Activated T-helper 9 cell treated with anti-CD3 and anti-CD28 coated beads, Interleukin-2, amount 50 U/mL, for 16 hours (primary cell): ENCODE results near the gene NOL9.
"Not testable (repeated sequence)": the region's sequence is repeated elsewhere in the genome, so short reads cannot be mapped to it uniquely, and the experiment has no call there.

Source experiments
- DNase-seq: peaks from one replicate; pipeline ENCODE4 v3.0.0-alpha.2; 2020; ENCODE audit warnings: low read depth

Gene NOL9

GRCh38 chr1:6572653-6573383 lies 18.5 kb upstream of the NOL9 start:
- no peak for DNase-seq

GRCh38 chr1:6570987-6571386 lies 16.7 kb upstream of the NOL9 start:
- DNase-seq = no peak

- no peak for DNase-seq
Measured at GRCh38 chr1:6570100-6570499, 15.8 kb upstream of the NOL9 start.

- no peak for DNase-seq
Measured at GRCh38 chr1:6569033-6569432, 14.7 kb upstream of the NOL9 start.

- DNase-seq = no peak
Measured at GRCh38 chr1:6560267-6560666, 6.0 kb upstream of the NOL9 start.

GRCh38 chr1:6559161-6559560 lies 4.8 kb upstream of the NOL9 start:
- not testable (repeated sequence) for DNase-seq

GRCh38 chr1:6557597-6557996 lies 3.3 kb upstream of the NOL9 start:
- no peak for DNase-seq

- DNase-seq = no peak
Measured at GRCh38 chr1:6554907-6555778, 830 bp upstream of the NOL9 start, which contains the start of gene TAS1R1. TSS of gene TAS1R1 (plus strand) at chr1:6555307. CDS start at chr1:6555374, 67 bp downstream.

- no peak for DNase-seq
Measured at GRCh38 chr1:6547301-6547700, 7.0 kb downstream of the NOL9 start.

GRCh38 chr1:6546326-6546725 lies 8.0 kb downstream of the NOL9 start:
- no peak for DNase-seq

- no peak for DNase-seq
Measured at GRCh38 chr1:6545276-6546112, 8.8 kb downstream of the NOL9 start.

- no peak for DNase-seq
Measured at GRCh38 chr1:6544831-6545230, 9.5 kb downstream of the NOL9 start.

GRCh38 chr1:6538956-6539355 lies 15.4 kb downstream of the NOL9 start:
- DNase-seq = no peak

- DNase-seq = no peak
Measured at GRCh38 chr1:6536291-6536690, 18.0 kb downstream of the NOL9 start.

GRCh38 chr1:6535214-6535613 lies 19.1 kb downstream of the NOL9 start:
- DNase-seq = no peak

- no peak for DNase-seq
Measured at GRCh38 chr1:6534248-6534822, 20.0 kb downstream of the NOL9 start.

GRCh38 chr1:6531996-6532395 lies 22.3 kb downstream of the NOL9 start:
- DNase-seq = no peak

GRCh38 chr1:6530504-6531160 lies 23.7 kb downstream of the NOL9 start:
- DNase-seq = no peak

- DNase-seq = no peak
Measured at GRCh38 chr1:6528492-6528891, 25.8 kb downstream of the NOL9 start.

GRCh38 chr1:6526316-6526715 lies 28.0 kb downstream of the NOL9 start:
- DNase-seq = no peak

GRCh38 chr1:6523566-6523965 lies 30.7 kb downstream of the NOL9 start:
- no peak for DNase-seq
